Activated CD4-positive, CD25-positive, alpha-beta regulatory T cell treated with anti-CD3 and anti-CD28 coated beads, Interleukin-2, amount 50 U/mL, for 72 hours (primary cell): ENCODE data around the gene CLDN2.

Source experiments
- DNase-seq: peaks from one replicate; pipeline ENCODE4 v3.0.0; 2021

CLDN2 gene

DNA sequence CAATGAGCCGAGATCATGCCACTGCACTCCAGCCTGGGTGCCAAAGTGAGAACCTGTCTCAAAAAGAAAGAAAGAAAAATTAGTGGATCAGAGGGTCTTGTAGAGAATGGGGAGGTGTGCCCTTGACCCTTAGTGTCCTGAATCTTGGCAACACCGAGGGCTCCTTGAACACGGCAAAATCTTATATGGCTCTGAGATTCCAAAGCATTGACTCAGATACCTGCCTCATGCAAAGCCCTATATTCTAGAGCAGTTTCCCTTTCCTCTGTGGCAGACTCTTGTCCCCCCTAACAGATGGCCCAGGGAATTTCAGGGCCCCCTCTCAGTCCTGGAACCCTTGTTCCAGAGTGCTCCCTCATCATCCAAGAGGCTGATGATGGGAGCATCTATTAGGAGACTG lies 6.8 kb downstream of the CLDN2 start:
- DNase-seq = no peak

DNA sequence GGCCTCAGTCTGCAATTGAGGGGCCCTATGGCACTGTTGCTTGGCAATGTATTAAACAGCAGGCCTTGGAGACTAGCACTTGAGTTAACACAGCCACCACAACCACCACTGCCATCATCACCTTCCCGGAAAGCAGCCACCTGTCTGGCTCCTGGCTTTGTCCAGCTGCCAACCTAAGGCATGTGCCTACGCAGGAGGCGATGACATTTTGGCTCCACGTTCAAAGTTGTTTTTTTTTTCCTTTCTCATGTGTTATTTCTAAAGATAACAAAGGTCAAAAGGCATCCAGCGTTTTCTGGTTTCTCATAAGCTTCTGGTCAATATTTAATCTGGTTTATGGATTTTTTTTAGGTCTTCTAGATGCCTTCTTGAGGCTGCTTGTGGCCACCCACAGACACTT lies 7.5 kb downstream of the CLDN2 start:
- DNase-seq = no peak

DNA sequence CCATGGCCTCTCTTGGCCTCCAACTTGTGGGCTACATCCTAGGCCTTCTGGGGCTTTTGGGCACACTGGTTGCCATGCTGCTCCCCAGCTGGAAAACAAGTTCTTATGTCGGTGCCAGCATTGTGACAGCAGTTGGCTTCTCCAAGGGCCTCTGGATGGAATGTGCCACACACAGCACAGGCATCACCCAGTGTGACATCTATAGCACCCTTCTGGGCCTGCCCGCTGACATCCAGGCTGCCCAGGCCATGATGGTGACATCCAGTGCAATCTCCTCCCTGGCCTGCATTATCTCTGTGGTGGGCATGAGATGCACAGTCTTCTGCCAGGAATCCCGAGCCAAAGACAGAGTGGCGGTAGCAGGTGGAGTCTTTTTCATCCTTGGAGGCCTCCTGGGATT lies 8.0 kb downstream of the CLDN2 start:
- no peak for DNase-seq

DNA sequence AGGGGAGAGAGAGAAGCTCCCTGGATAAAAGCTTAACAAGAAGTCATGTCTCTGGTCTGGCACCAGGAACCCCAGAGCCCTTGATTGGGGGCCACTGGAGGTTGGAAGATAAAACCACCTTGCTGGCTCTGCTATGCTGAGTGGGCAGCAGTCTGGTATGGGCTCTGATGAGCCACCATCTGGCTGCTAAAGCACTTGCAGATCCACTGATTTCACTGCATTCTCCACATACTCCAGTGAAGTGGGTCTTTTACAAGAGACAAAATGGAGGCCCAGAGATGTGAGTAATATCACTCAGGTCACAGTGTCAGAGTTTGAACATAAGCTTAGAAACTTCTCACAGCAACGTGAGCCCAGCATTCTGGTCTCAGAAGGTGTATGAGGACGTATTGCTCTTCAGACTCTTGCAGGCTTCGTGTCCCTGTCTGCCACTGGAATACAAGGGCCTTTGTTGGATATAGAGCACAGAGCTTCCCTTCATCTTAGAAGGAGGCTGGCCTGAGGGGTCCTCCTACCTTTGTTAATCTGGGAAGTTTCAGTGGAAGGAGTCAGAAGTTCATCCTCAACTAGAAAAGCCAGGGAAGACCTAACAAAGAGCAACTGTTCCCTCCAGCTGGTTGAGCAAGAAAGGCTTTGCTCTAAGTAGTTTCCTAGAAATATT lies 11.8 kb downstream of the CLDN2 start:
- DNase-seq = no peak

DNA sequence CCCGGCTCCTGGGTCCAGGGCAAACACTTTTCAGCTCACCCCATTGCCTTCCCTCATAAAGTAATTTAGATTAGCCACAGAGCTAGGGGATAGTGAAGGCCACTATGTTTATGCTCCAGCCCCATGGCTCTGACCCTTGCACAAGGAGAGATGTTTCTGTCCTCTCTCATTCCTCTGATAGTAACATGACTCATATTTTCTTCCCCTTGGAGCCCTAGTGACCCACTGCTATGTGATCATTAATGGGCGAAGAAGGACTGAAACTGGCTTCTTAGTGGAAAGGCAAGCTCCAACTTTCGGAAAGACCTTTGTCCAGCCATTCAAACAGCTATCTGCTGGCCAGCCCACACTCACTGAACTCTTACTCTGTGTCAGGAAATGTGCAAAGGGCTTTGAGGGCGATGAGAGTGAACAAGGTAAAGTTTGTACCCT lies 12.3 kb downstream of the CLDN2 start:
- DNase-seq = no peak

DNA sequence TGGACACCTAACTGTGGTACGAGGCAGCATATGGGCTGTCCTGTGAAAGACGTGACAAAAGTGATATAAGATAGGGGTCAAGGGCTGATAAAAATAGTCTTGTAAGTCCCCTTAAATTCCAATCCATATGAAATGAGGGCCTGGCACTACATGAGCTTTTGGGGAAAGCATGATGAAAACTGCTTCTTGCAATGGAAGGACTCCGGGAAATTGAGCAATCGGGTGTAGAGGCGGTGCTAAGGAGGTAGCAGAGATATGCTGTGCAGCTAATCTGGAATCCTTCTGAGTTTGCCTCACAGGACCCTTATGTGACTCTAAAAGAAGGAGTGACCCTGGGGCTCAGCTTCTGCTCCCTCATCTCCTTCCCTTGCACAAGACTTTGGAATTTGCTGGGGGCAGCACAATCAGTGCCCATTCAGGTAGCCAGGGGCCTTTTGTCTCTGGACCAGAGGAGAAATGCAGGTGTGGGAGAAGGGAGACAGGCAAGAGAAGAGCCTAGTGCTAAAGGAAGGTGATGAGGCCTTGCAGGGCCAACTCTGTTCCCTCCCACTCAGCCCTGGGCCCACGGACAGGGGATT lies 12.8 kb downstream of the CLDN2 start:
- DNase-seq = no peak

DNA sequence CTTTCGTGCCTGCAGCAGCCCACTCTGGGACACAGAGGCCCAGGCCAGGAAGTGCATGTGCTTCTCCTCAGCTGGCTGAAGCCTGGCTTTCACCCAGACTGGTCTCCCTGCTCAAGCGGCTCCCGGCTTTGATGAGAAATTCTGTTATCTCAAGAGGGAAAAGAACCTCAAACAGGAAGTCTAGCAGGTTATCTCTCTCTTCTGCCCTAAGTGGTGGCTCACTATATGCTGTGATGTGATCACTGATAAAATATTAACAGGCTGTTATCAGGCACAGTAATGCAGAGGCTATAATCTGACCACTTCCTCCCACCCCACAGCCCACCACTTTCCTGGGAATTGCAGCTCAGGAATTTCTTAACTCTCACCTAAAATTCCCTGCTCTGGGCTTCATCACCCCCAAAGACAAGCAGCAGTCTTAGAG lies 13.3 kb downstream of the CLDN2 start:
- DNase-seq = no peak

DNA sequence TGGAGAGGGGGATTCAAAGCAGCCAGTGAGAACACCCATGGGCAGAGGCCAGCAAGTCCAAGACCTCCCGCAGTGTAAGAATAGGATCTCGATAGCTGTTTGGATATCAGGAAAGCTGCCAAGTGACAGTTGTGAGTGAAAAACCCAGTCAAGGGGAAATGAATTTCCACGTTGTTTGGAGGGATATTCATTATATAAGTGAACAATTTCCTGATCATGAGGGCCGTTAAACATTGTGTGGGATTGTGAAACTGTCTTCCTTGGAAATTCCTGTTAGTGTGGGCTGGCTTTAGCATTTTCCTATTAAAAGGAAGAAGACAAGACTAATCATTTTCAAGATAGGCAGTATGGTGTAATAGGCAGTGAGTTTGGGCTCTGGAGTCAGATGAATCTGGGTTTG lies 15.0 kb downstream of the CLDN2 start:
- no peak for DNase-seq

DNA sequence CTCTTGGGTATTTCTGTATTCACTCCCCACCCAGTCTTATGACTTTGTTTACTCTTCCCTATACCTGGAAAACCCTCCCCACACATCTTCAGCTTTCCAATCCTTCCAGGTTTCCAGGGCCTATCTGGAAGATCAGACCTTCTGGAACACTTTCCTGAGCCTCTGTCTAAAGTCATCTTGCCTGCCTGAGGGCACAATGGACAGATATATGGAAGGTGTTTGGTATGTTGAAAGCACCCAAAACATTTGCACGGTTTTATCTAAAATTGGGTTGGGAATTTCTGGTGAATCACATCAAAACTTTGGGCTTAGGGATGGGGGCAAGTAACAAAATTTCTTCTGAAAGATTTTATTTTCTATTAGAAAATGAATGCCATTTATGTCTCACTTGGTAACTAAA lies 16.0 kb downstream of the CLDN2 start:
- no peak for DNase-seq

DNA sequence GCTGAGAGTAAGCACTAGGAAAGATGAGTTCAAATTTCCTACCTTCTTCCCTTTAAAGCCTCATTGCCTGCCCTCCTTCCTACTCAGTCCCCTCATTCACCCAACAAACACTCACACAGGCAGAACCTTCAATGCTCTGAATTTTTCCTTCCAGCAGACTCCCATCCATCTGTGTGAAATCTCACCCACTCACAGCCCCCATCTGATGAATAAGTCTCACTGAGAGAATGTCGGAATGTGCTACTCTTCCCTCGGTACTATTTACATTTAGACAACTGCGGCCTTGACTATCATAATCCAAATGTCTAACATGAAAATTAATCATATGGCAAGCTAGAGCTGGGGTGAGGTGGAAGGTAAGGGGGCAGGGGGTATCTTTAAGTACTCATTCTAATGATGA lies 19.4 kb downstream of the CLDN2 start:
- DNase-seq = no peak

DNA sequence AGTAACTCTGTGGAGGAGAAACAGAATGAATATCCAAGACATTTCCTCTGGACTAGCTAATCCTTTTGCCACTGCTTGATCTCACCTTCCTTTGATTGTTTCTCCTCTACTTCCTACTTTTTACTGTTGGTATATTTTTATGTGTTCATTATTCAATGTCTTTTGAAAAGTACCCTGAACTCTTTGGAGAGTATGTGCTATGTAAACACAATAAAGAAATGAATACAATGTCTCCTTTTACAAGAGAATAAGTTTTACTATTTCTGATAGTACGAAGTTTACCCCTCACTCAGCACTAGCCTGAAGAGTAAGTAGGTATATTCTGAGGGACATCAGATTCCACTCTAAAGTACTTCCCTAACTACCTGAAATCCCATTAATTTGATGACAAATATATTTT lies 19.9 kb downstream of the CLDN2 start:
- DNase-seq = no peak

DNA sequence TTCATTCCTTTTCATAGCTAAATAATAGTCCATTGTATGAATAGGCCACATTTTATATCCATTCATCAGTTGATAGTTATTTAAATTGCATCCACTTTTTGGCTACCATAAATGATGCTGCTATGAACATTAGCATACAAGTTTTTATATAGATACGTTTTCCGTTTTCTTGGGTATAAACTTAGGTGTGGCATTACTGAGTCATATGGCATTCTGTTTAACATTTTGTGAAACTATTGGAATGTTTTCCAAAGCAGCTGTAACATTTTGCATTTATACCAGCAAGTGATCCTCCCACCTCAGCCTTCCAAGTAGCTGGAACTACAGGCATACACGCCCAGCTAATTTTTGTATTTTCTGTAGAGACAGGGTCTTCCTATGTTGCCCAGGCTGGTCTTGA lies 26.3 kb downstream of the CLDN2 start:
- DNase-seq = no peak

DNA sequence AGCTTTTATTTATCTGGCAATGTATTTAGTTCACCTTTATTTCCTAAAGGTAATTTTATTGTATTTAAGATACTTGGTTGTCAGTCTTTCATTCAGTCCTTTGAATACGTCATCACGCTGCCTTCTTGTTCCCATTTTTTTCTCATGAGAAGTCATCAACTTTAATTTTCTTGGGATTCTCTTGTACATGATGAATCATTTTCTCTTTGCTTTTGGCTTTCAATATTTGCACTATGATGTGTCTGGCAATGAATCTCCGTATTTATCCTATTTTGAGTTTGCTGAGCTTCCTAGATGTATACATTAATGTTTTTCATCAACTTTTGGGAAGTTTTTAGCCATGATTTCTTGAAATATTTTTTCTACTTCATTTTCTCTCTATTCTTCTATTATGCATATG lies 28.4 kb downstream of the CLDN2 start:
- no peak for DNase-seq

DNA sequence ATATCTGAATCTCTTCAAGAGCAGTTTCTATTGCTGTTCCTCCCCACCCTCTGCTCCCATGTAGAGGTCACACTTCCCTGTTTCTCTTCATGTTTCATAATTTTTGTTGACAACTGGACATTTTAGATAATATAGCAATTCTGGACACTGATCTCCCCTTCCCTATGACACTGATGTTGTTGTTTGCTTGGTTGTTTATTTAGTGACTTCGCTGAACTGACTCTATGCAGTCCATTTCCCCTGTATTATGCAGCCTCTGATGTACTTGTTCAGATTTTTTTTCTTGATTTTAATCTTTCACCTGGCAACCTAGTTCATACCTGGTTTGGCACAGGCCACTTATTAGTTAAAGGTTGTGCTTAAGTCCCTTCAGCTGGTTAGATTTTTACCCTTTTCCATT lies 29.2 kb downstream of the CLDN2 start:
- no peak for DNase-seq

DNA sequence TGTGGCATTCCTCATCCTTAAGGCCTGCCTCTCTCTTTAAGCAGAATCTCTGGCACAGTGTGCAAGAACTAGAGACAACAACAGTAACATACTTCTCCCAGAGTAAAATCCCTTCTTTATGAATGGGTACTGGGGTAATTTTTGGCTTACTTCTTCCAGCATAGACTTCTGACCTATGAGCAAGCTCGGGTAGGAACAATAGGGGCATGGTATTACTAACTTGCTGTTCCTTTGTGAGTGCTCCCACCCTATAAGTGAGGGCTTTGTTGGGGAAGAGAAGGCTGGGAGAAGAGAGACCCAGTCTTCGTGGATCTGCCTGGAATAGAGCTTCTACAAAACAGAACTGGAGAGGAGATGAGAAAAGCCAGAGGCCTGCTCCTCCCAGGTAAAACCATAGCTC lies 30.2 kb downstream of the CLDN2 start:
- no peak for DNase-seq

DNA sequence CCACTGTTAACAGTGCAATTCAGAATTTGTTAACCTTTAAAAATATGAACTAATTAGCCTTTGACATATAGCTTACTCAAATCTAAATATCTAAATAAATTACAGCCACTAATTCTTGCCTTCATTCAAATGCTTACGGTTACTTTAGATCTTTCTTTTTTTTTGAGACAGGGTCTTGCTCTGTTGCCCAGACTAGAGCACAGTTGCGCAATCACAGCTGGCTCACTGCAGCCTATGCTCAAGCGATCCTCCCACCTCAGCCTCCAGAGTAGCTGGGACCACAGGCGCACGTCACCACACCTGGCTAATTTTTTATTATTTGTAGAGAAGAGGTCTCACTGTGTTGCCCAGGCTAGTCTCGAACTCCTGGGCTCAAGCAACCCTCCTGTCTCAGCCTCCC lies 31.0 kb downstream of the CLDN2 start:
- no peak for DNase-seq

DNA sequence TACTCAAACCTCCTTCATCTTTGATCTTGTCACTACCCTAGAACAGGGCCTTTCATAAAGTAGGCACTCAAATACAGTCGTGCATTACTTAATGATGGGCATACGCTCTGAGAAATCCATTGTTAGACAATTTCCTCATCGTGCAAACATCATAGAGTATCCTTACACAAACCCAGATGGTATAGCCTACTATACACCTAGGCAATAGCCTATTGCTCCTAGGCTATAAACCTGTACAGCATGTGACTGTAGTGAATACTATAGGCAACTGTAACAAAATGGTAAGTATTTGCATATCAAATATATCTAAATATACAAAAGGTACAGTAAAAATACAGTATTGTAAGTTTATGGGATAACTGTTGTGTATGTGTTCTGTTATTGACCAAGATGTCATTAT lies 31.9 kb downstream of the CLDN2 start:
- no peak for DNase-seq

DNA sequence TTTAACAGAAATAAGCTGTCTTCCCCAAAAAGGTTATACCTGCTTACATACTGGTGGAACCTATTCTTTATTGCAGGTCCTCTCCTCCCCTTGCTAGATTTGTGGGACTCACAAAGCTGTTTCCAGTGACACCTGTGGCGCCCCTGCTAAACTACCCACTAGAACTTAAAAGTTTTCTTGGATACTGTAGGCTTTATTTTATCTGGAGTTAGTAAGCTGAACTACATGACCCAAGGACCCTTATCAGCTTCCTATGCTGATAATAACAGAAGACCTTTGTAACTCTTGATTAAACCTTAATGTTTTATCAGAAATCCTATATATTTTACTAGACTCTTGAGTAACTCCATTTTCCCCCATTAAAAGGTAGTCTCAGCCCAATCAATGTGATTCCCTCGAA lies 32.3 kb downstream of the CLDN2 start:
- DNase-seq = no peak

DNA sequence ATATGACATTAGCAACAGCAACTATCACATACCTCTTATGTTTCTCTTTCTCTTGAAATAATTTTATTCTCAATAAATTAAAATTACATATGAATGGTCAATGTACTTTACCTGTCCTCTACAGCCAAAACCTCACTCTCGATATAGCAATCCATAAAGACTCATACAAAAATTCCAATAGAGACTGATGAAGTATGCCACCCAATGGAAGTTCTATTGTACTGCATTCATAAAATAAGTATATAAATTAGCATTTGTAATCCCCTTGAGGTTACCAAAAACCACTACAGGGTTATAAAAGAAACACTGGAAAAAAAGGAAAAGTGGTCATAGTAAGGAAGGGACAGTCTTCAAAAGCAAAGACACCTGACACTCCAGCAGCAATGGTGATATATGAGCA lies 32.8 kb downstream of the CLDN2 start:
- no peak for DNase-seq

DNA sequence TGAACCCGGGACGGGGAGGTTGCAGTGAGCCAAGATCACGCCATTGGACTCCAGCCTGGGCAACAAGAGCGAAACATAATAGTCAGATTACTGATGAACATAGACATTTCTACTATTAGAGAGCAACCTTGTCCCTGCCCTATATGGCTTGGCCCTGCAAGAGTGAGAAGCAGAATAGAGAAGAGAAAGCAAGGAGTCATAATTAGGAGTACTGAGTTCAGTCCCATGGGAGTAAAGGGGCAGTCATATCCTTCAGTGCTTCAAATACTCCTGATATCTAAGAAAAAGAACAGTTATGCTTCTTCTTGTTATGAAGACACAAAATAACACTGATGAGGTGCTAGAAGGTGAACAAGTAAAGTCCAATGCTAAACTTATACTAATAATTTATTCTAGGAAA lies 33.8 kb downstream of the CLDN2 start:
- DNase-seq = no peak

DNA sequence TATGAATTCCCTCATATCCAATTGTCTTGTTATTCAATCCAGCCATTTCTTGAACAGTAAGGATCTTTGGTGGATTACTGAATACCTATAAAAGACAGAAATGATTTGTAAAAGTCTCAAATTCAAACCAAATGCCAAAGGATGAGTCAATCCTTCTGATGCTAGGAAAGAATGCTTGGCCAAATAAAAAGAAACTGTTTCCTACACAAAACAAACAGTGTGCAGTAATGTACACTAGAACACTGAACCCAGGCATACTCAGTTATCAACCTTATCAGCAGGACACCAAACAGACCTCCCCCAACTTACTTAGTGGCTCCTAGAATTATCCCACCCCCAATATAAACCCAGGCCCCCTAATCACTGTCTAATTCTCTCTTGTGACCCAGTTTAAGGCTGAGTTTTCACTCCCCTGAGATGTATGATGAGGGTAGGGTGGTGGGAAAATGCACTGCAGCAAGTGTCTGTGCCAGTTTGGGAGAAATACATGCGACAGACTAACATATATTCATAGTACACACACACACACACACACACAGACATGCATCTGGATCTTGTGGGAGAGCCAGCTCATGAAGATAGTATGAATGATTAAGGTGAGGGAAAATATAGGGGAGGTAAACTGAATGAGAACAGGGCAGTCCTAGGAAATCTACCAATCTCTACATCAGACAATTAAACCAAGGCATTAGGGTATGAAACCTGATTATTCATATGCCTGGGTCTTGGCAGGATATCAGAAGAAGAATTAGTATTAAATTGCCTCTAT lies 35.0 kb downstream of the CLDN2 start:
- DNase-seq = no peak

DNA sequence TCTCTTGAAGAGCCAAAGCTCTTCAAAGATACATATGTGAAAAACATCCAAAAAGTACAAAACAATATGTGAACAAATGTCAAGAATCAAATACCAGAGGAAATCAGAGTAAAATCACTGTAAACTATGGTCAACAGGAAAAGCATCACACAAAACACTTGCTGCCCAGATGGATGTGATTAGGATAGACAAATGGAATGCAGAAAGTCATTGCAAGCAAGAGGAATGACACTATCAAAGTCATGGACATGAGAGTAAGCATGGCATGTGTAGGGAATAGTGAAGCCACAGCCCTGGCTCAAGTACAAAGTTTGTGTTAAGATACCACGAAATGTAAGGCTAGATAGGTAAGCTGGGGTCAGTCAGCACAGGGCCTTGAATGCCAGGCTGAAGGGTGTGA lies 37.7 kb downstream of the CLDN2 start:
- no peak for DNase-seq

DNA sequence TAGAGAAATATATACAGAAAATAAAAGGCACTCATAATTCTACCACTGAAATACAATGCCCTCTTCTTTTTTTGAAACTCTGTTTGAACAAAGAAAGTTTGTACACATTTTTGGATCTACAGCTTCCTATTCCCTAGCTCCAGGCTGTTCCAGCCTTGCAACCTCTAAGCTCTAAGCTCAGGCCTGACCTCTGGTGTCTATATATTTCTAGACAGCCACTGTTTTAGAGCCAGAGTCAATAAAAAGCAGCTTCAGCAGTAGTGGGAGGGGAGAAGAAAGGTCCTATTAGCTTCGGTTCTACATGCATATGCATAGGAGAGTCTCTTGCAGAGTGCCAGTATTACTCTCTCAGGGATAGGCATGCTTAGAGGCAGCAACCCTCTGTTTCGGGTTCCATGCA lies 39.7 kb downstream of the CLDN2 start:
- no peak for DNase-seq

DNA sequence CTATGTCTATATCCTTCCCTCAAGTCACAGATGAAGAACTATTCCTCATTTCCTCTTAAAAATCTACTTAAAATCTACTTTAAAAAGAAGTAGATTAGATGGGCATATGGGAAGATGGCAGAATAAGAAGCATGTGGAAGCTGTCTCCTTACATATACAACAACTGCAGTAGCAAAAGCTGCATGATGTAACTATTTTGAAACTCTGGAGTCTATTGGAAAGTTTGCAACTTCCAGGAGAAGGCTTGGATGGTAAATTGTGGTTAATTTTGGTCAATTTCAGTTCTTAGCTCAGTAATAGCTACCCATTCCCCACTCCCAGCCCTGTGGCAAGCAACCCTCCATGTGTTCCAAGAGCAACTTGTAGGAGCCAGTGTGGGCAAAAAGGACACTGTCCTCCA lies 42.9 kb downstream of the CLDN2 start:
- DNase-seq = no peak

DNA sequence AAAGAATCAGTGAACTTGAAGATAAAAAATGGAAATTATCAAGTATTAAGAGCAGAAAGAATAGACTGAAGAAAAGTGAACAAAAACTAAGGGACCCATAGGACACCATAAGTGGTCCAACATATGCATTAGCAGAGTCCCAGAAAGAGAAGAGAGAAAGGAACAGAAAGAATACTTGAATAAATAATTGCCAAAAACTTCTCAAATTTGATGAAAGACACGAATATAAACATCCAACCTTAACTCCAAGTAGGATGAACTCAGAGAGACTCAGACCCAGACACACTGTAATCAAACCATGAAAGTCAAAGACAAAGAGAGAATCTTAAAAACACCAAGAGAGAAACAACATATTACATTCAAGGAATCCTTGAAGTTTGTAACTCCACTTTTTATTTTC lies 44.1 kb downstream of the CLDN2 start:
- no peak for DNase-seq
